Keratinocyte (primary cell): ENCODE results near the gene OTOF.

Experiments used
- CTCF ChIP-seq, 3 experiments: IDR thresholded peaks in 1 of 3; conservative IDR thresholded peaks in 1 of 3; optimal IDR thresholded peaks in 1 of 3; 2 replicates in 2 of 3; 3 replicates in 1 of 3; pipeline versions ENCODE3 to v1.5.1; 2011; ENCODE audit warnings: low read length in 3 of 3, mild to moderate bottlenecking in 3 of 3, moderate library complexity in 2 of 3, control low read depth in 1 of 3, inconsistent platforms in 1 of 3; ENCODE audit not compliant: insufficient read depth in 2 of 3; ENCODE audit errors: extremely low read depth in 1 of 3
- EZH2 ChIP-seq: IDR thresholded peaks from one replicate; pipeline ENCODE4 v1.6.1; 2012; ENCODE audit warnings: inconsistent platforms, mild to moderate bottlenecking, low read length, moderate library complexity

GRCh38 chr2:26494891-26495290 lies 17.0 kb upstream of the OTOF start:
- no peak for TF ChIP-seq CTCF (optimal IDR thresholded peaks at IDR 0.05 in 1 of 3, IDR thresholded peaks at IDR 0.05 in 1 of 3, conservative IDR thresholded peaks at IDR 0.05 in 1 of 3; ENCODE audit: extremely low read depth in 1 of 3, insufficient read depth in 2 of 3, low read length in 3 of 3)
- TF ChIP-seq EZH2: no peak
